GM18858 (cell line): Measurements from ENCODE around the gene RPGRIP1.
"Not testable (repeated sequence)": the region's sequence is repeated elsewhere in the genome, so short reads cannot be mapped to it uniquely, and the experiment has no call there.

Experiments used
- ATAC-seq: cut with Tn5 transposase; IDR thresholded peaks from one replicate; pipeline ENCODE4 v1.9.1; 2021; ENCODE audit not compliant: unreplicated experiment

RPGRIP1 gene

GRCh38 chr14:21279783-21280182 lies at the start of gene RPGRIP1:
RPGRIP1 (plus strand) TSS chr14:21280083; CDS start chr14:21287977, 7,894 bp downstream.
- ATAC-seq = no peak

DNA sequence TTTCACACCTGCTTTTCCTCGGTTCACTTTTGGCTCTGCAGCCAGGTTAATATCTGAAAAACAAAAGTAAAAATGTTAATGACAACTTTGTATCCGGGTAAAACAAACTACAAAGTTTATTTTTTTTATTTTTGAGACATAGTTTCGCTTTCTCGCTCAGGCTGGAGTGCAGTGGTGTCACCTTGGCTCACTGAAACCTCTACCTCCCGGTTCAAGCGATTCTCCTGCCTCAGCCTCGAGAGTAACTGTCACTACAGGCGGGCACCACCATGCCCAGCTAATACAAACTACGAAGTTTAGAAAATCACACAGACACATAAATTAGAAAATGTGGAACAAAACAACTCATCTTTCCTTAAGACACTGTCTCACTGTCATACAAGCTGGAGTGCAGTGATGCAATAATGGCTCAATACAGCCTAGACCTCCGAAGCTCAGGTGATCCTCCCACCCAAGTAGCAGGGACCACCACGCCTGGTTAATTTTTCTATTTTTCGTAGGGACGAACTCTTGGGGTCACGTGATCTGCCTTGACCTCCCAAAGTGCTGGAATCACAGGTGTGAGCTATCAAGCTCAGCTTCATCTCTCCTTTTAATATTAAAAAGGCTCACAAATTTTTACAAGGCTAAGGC lies 48.7 kb upstream of the RPGRIP1 start:
- no peak for ATAC-seq

GRCh38 chr14:21233457-21234076 lies 46.3 kb upstream of the RPGRIP1 start:
- ATAC-seq = no peak

DNA sequence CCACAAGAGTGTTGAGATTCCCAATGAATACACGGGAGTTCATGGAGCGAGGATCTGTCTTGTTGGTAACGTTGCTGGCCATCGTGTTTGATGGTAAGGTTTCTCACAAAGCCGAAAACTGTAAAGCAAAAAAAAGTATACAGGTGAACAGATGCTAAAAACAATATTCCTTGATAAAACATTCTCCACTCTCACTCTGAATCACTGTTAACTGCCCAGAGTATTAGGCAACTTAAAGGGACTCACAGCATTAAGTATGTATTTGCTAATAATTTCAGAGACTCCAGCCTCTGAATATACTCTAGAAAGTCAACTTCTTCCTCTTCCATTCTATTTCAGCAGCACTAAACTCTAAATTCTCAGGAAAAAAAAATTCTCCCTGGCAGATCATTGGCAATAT lies 45.8 kb upstream of the RPGRIP1 start:
- no peak for ATAC-seq

GRCh38 chr14:21236948-21237797 lies 42.7 kb upstream of the RPGRIP1 start:
- no peak for ATAC-seq

- ATAC-seq = no peak
Measured at GRCh38 chr14:21238823-21239518, 40.9 kb upstream of the RPGRIP1 start.

- no peak for ATAC-seq
Measured at GRCh38 chr14:21240417-21240816, 39.5 kb upstream of the RPGRIP1 start.

DNA sequence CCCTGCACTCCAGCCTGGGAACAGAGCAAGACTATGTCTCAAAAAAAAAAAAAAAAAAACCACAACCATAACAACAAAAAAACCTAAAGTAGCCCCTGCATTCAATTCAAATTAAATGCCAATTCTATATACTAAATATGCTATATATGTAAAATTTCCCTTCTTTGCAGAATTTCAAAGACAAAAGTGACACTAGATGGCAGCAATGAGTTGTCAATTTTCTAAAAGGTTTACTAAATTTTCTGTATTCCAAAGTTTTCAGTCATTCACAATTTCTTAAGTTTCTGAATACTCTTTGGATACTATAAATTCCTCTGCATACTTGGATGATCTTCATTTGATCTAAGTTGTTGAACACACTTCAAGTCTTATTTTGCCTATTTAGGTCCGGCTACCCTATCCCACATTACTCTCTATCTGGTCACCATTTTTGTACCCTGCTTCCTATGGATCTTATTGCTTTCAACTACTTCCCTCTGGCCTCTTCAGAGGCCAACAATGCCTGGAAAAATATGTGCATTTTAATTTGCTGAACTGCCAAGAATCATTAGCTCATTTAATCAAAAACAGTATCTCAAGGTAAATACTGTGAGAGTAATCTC lies 38.6 kb upstream of the RPGRIP1 start:
- ATAC-seq = no peak

DNA sequence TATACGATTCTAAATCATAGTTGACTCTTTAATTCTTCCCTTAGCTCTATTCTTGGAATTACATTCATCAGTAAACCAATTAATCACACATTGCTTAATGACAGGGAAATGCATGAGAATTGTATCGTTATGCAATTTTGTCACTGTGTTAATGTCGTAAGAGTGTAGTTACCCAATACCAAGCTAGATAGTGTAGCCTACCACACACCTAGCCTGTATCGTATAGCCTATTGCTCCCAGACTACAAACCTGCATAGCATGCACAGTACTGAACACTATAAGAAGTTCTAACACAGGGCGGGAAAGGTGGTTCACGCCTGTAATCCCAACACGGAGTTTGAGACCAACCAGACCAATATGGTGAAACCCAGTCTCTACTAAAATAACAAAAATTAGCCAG lies 35.3 kb upstream of the RPGRIP1 start:
- ATAC-seq = no peak

DNA sequence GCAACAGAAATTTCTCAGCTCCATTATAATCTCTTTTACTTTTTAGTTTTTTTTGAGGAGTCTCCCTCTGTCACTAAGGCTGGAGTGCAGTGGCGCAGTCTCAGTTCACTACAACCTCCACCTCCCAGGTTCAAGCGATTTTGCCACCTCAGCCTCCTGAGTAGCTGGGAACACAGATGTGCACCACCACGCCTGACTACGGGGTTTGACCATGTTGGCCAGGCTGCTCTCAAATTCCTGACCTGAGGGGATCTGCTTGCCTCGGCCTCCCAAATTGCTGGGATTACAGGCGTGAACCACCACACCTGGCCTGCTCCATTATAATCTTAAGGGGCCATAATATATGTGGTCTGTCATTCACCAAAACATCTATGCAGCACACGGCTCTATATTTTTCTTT lies 34.1 kb upstream of the RPGRIP1 start:
- ATAC-seq = no peak

DNA sequence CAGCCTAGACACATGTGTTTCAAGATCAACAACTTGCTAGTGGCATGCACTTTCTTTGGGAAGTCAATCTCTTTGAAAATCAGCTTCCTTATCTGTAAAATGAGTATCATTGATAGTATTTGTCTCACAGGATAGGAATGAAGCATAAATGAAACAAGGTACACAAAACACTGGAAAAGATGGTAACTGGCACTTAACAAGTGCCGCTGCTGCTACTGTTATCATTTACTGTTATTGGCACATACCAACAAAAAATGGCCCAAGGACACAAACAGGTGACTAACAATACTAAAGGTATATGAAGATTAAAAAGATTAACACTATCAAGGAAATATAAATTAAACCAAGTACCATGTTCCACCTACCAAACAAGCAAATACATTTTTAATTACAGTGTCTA lies 31.5 kb upstream of the RPGRIP1 start:
- no peak for ATAC-seq

GRCh38 chr14:21248739-21249411 lies 31.0 kb upstream of the RPGRIP1 start:
- ATAC-seq = no peak

DNA sequence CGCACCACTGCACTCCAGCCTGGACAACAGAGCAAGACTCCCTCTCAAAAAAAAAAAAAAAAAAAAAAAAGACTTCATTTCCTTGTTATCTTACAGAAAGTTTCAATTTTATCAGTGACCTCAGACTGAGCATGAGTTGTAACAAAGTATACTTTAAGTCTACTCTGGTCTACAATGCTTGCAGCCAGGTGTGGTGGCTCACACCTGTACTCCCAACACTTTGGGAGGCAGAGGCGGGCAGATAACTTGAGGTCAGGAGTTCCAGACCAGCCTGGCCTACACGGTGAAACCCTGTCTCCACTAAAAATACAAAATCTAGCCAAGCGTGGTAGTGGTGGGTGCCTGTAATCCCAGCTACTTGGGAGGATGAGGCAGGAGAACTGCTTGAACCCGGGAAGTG lies 28.7 kb upstream of the RPGRIP1 start:
- ATAC-seq = no peak

GRCh38 chr14:21252149-21252548 lies 27.7 kb upstream of the RPGRIP1 start:
- no peak for ATAC-seq

- no peak for ATAC-seq
Measured at GRCh38 chr14:21255385-21256101, 24.3 kb upstream of the RPGRIP1 start.

DNA sequence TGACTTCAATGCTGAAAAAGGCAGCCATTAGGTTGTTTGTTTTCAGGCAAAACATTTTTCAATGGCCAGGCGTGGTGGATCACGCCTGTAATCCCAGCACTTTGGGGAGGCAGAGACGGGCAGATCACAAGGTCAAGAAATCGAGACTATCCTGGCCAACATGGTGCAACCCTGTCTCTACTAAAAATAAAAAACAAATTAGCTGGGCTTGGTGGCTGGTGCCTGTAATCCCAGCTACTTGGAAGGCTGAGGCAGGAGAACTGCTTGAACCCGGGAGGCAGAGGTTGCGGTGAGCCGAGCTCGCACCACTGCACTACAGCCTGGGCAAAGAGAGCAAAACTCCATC lies 23.8 kb upstream of the RPGRIP1 start:
- ATAC-seq = not testable (repeated sequence)

- no peak for ATAC-seq
Measured at GRCh38 chr14:21256539-21257393, 23.1 kb upstream of the RPGRIP1 start.

DNA sequence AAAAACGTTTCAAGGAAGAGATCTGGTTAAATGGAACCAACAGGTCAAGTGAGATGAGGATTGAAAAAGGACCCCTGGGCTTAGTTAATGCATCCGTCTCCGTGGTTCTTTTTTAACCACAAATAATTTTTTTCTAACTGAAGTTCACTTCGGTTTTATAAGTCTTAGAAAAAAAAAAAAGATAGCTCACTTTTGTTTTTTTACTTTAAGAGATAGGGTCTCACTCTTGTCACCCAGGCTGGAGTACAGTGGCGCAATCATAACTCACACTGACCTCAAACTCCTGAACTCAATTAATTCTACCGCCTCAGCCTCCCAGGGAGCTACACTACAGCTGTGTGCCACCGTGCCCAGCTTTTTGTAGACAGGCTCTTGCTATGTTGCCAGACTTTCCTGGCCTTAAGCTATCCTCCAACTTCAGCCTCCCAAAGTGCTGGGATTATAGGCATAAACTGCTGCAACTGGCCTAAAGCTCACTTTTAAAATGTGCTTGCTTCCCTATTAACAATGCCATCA lies 22.4 kb upstream of the RPGRIP1 start:
- ATAC-seq = no peak
